HCT116 (cell line): Measurements from ENCODE around the gene SMARCA2. TPM values are rescaled to one million over a fixed set of nuclear protein-coding genes. Genes with fewer than 3 reads are reported as not detected.

Experiments
- ATAC-seq: fragments of 200-7000 bp; cut with Tn5 transposase; 2 replicates; pipeline ENCODE4 v1.9.1; 2020; ENCODE audit warnings: mild to moderate bottlenecking, moderate library complexity
- BruUV-seq: library from RNA; stranded (reverse); fragments of 400-500 nt; replicated peaks from 2 replicates; lab custom pipeline; 2021; lab: Mats Ljungman, UMichigan
- CTCF ChIA-PET: fragments of 300-600 bp; sonication (Branson Sonifier 250); formaldehyde crosslinking; loops from one replicate; lab custom pipeline; 2021; ENCODE audit warnings: antibody characterized with exemption; lab: Charles Lee
- POLR2A ChIA-PET: fragments of 300-600, 350-600 bp; sonication (Branson Sonifier 250); formaldehyde crosslinking; loops from one replicate; lab custom pipeline; 2021; ENCODE audit warnings: antibody characterized with exemption; lab: Charles Lee
- RAD21 ChIA-PET, 2 experiments: fragments of 300-600 bp; sonication (Branson Sonifier 250); formaldehyde crosslinking; loops; one replicate each; lab custom pipeline; 2023; ENCODE audit warnings: low total read pairs in 2 of 2; ENCODE audit not compliant: uncharacterized antibody in 2 of 2, unreplicated experiment in 2 of 2, low non-redundant PET in 1 of 2; lab: Charles Lee
- DNase-seq: peaks from one replicate; pipeline ENCODE4 v3.0.0-alpha.2; 2010; ENCODE audit warnings: low read depth, low spot score
- H2AFZ ChIP-seq: fragments of 200-600 bp; shearing (Covaris generic), sonication (generic); 2 replicates; pipeline ENCODE4 v1.6.1; 2017; ENCODE audit warnings: low read depth, mixed run types, mixed read lengths, antibody characterized with exemption, low read length; ENCODE audit not compliant: poor library complexity, severe bottlenecking
- H3K27ac ChIP-seq: 2 replicates; pipeline ENCODE4 v1.5.1; 2012; ENCODE audit warnings: low read depth, low read length
- H3K27me3 ChIP-seq: fragments of 200-600 bp; sonication (generic); 2 replicates; pipeline ENCODE4 v1.6.1; 2016; ENCODE audit warnings: mixed run types, low read length, mixed read lengths; ENCODE audit not compliant: insufficient read depth
- H3K36me3 ChIP-seq, 2 experiments: fragments of 200-500 bp in 1 of 2; fragments of 200-600 bp in 1 of 2; sonication (Bioruptor generic) in 1 of 2; sonication (generic) in 1 of 2; 2 replicates each; pipeline versions ENCODE4 v1.5.1 to v1.6.1; 2014 to 2016; ENCODE audit warnings: low read length in 2 of 2, inconsistent platforms in 1 of 2, mixed read lengths in 1 of 2, mixed run types in 1 of 2; ENCODE audit not compliant: insufficient read depth in 2 of 2, control insufficient read depth in 1 of 2
- H3K4me1 ChIP-seq, 2 experiments: fragments of 200-600 bp in 1 of 2; sonication (generic) in 1 of 2; 2 replicates each; pipeline versions ENCODE4 v1.5.1 to v1.6.1; 2012 to 2017; ENCODE audit warnings: low read length in 2 of 2, inconsistent platforms in 1 of 2, mild to moderate bottlenecking in 1 of 2, mixed read lengths in 1 of 2, mixed run types in 1 of 2, moderate library complexity in 1 of 2; ENCODE audit not compliant: insufficient read depth in 2 of 2, control insufficient read depth in 1 of 2
- H3K4me2 ChIP-seq: fragments of 200-600 bp; sonication (generic); 2 replicates; pipeline ENCODE4 v1.6.1; 2017; ENCODE audit warnings: mixed run types, low read length, mixed read lengths
- H3K4me3 ChIP-seq, 2 experiments: fragments of 200-600 bp in 1 of 2; sonication (generic) in 1 of 2; replicated peaks in 1 of 2; 2 replicates each; pipeline ENCODE4 v1.5.1; 2011 to 2016; ENCODE audit warnings: low read length in 2 of 2, control low read depth in 1 of 2, low read depth in 1 of 2, mild to moderate bottlenecking in 1 of 2, mixed read lengths in 1 of 2, mixed run types in 1 of 2
- H3K79me2 ChIP-seq: fragments of 200-600 bp; sonication (generic); 2 replicates; pipeline ENCODE4 v1.6.1; 2017; ENCODE audit warnings: mild to moderate bottlenecking, mixed run types, low read length, moderate library complexity, mixed read lengths; ENCODE audit not compliant: insufficient read depth
- H3K9ac ChIP-seq: fragments of 200-600 bp; sonication (generic); 2 replicates; pipeline ENCODE4 v1.6.1; 2016; ENCODE audit warnings: low read length, mixed read lengths
- H3K9me2 ChIP-seq: fragments of 200-600 bp; sonication (generic), shearing (Covaris generic); 2 replicates; pipeline ENCODE4 v1.6.1; 2017; ENCODE audit warnings: mixed run types, mild to moderate bottlenecking, moderate library complexity; ENCODE audit not compliant: insufficient read depth
- H3K9me3 ChIP-seq, 2 experiments: fragments of 200-500 bp in 1 of 2; fragments of 200-600 bp in 1 of 2; sonication (Bioruptor generic) in 1 of 2; sonication (generic) in 1 of 2; 2 replicates each; pipeline ENCODE4 v1.6.1; 2014 to 2017; ENCODE audit warnings: low read length in 2 of 2, mixed read lengths in 2 of 2, inconsistent platforms in 1 of 2, low read depth in 1 of 2, mild to moderate bottlenecking in 1 of 2, mixed run types in 1 of 2, moderate library complexity in 1 of 2; ENCODE audit not compliant: control insufficient read depth in 1 of 2, insufficient read depth in 1 of 2
- H4K20me1 ChIP-seq: fragments of 200-600 bp; sonication (generic), shearing (Covaris generic); 2 replicates; pipeline ENCODE4 v1.6.1; 2017; ENCODE audit warnings: mixed run types, mild to moderate bottlenecking, moderate library complexity; ENCODE audit not compliant: insufficient read depth
- EGR1 ChIP-seq: IDR thresholded peaks from 2 replicates; pipeline ENCODE4 v1.6.1; 2012; ENCODE audit warnings: low read depth
- ELF1 ChIP-seq: IDR thresholded peaks from 2 replicates; pipeline ENCODE4 v1.6.1; 2012; ENCODE audit warnings: low read depth, borderline replicate concordance
- EZH2 ChIP-seq: fragments of 200-600 bp; sonication (generic); IDR thresholded peaks from 2 replicates; pipeline ENCODE4 v1.6.1; 2017; ENCODE audit warnings: antibody characterized with exemption, mixed run types
- FOSL1 ChIP-seq: IDR thresholded peaks from 2 replicates; pipeline ENCODE4 v1.6.1; 2012; ENCODE audit warnings: low read depth
- JUND ChIP-seq: IDR thresholded peaks from 2 replicates; pipeline ENCODE4 v1.6.1; 2012
- POLR2A ChIP-seq: IDR thresholded peaks from 2 replicates; pipeline ENCODE4 v1.7.0; 2011; ENCODE audit warnings: borderline replicate concordance; ENCODE audit not compliant: insufficient read depth, insufficient read length; ENCODE audit errors: extremely low read depth
- POLR2AphosphoS5 ChIP-seq: IDR thresholded peaks from 2 replicates; pipeline ENCODE4 v1.6.1; 2011; ENCODE audit warnings: mild to moderate bottlenecking, low read depth, low read length, moderate library complexity
- RAD21 ChIP-seq: IDR thresholded peaks from 2 replicates; pipeline ENCODE4 v1.6.1; 2012; ENCODE audit warnings: low read depth, mild to moderate bottlenecking
- SIN3A ChIP-seq: IDR thresholded peaks from 2 replicates; pipeline ENCODE4 v1.6.1; 2012; ENCODE audit warnings: low read depth
- SP1 ChIP-seq: IDR thresholded peaks from 2 replicates; pipeline ENCODE4 v1.6.1; 2012; ENCODE audit warnings: low read depth
- SRF ChIP-seq: IDR thresholded peaks from 2 replicates; pipeline ENCODE4 v1.6.1; 2012; ENCODE audit warnings: low read depth
- TCF7L2 ChIP-seq: IDR thresholded peaks from 2 replicates; pipeline ENCODE4 v1.7.0; 2011; ENCODE audit warnings: borderline replicate concordance, inconsistent platforms; ENCODE audit not compliant: insufficient read depth, insufficient read length; ENCODE audit errors: extremely low read depth
- ZFX ChIP-seq: fragments of 450-650 bp; IDR thresholded peaks from 2 replicates; pipeline ENCODE4 v1.6.1; 2017
- ZNF274 ChIP-seq: fragments of 200-500 bp; sonication (Bioruptor generic); IDR thresholded peaks from 2 replicates; pipeline ENCODE4 v1.6.1; 2014; ENCODE audit warnings: mild to moderate bottlenecking, low read depth, low read length, inconsistent platforms
- intact Hi-C: fragments of 100-400 bp; cut with micrococcal nuclease; formaldehyde crosslinking; loops from 2 replicates; pipeline ENCODE4 v1.10.0; 2022
- total RNA-seq: library from RNA; stranded (reverse); gene quantifications from one replicate; pipeline ENCODE4 v1.2.1, GENCODE V29; 2021; ENCODE audit not compliant: unreplicated experiment
- TF ChIP-seq, protein P1 (sequence below): IDR thresholded peaks from 2 replicates; pipeline ENCODE4 v1.6.1; 2012
- TF ChIP-seq, protein P2 (sequence below): IDR thresholded peaks from 2 replicates; pipeline ENCODE4 v1.6.1; 2011; ENCODE audit warnings: mild to moderate bottlenecking, low read length, moderate library complexity; ENCODE audit not compliant: insufficient replicate concordance; ENCODE audit errors: extremely low read depth
- TF ChIP-seq, protein P3 (sequence below): IDR thresholded peaks from 2 replicates; pipeline ENCODE4 v1.6.1; 2012

SMARCA2 gene
- total RNA-seq, 1 experiment from 2014 or later: 14.7 TPM

DNA sequence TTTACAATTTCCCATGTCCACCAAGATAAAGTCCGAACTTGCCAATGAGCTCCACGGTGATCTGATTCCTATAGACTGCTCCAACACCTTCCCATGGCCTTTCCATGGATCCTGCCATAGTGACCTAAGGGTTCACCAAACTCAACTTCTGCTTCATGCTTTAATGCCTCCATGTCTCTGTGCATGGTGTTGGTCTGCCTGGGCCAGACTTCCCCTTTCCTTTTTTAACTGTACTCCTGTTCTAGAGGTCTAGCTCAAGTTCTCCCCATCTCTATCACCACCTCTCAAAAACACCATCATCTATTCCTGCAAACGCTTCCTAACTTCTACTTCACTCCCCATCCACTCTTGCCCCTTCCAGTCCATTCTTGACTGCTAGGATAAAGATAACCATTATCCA is 14.8 kb upstream of the SMARCA2 start:
- no peaks in the 10 kb centered on the region for H3K36me3 ChIP-seq
- no peaks in the 10 kb centered on the region for H4K20me1 ChIP-seq
- POLR2A ChIA-PET: no interaction called here
- ATAC-seq (no peak), DNase-seq (no peak)
- H3K9me3 ChIP-seq: no peaks in the 10 kb centered on the region
- no peak overlapping the region for H3K4me2 ChIP-seq
- CTCF ChIA-PET: no interaction called here
- H3K4me1 ChIP-seq: no peaks in the 10 kb centered on the region
- BruUV-seq: no TSS peak
- H2AFZ ChIP-seq: no peak overlapping the region
- no peaks in the 10 kb centered on the region for H3K79me2 ChIP-seq
- peaks cover 54% of the 10 kb centered on the region for H3K27me3 ChIP-seq
- intact Hi-C loops: no loop called here
- H3K9me2 ChIP-seq: no peaks in the 10 kb centered on the region
- RAD21 ChIA-PET: no interaction called here
- no peak overlapping the region for H3K9ac ChIP-seq
- TF ChIP-seq POLR2AphosphoS5 (no peak), TCF7L2 (no peak), ZFX (no peak), JUND (no peak), EZH2 (no peak), ELF1 (no peak), SIN3A (no peak), SP1 (no peak), FOSL1 (no peak), SRF (no peak), POLR2A (no peak), ZNF274 (no peak), RAD21 (no peak), EGR1 (no peak)
- TF ChIP-seq, protein P1, sequence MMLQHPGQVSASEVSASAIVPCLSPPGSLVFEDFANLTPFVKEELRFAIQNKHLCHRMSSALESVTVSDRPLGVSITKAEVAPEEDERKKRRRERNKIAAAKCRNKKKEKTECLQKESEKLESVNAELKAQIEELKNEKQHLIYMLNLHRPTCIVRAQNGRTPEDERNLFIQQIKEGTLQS: no peak
- TF ChIP-seq, protein P2, sequence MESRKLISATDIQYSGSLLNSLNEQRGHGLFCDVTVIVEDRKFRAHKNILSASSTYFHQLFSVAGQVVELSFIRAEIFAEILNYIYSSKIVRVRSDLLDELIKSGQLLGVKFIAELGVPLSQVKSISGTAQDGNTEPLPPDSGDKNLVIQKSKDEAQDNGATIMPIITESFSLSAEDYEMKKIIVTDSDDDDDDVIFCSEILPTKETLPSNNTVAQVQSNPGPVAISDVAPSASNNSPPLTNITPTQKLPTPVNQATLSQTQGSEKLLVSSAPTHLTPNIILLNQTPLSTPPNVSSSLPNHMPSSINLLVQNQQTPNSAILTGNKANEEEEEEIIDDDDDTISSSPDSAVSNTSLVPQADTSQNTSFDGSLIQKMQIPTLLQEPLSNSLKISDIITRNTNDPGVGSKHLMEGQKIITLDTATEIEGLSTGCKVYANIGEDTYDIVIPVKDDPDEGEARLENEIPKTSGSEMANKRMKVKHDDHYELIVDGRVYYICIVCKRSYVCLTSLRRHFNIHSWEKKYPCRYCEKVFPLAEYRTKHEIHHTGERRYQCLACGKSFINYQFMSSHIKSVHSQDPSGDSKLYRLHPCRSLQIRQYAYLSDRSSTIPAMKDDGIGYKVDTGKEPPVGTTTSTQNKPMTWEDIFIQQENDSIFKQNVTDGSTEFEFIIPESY: no peak
- TF ChIP-seq, protein P3, sequence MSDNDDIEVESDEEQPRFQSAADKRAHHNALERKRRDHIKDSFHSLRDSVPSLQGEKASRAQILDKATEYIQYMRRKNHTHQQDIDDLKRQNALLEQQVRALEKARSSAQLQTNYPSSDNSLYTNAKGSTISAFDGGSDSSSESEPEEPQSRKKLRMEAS: no peak
- H3K27ac ChIP-seq: no peak overlapping the region
- H3K4me3 ChIP-seq: no peak overlapping the region
